Lung (tissue), 12 donors: Measurements from ENCODE around the gene SLC18A2. TPM values are rescaled to one million over a fixed set of nuclear protein-coding genes. Genes with fewer than 3 reads are reported as not detected.

Experiments used
- ATAC-seq: fragments of 200-7000 bp; cut with Tn5 transposase; one replicate; pipeline ENCODE4 v1.9.1; 2020; ENCODE audit warnings: moderate number of reproducible peaks; ENCODE audit not compliant: insufficient read depth, low FRiP score
- DNase-seq, 3 donors: peaks; one replicate each; pipeline ENCODE4 v3.0.0-alpha.2; 2013 to 2017
- H3K27ac ChIP-seq, 2 donors: one replicate each; pipeline ENCODE4 v1.5.1; 2013; ENCODE audit warnings: mild to moderate bottlenecking in 2 of 2, moderate library complexity in 2 of 2, control low read depth in 1 of 2, inconsistent platforms in 1 of 2, low read depth in 1 of 2, low read length in 1 of 2
- H3K27me3 ChIP-seq, 3 donors: one replicate each; pipeline ENCODE4 v1.5.1; 2013; ENCODE audit warnings: low read length in 2 of 3; ENCODE audit not compliant: control insufficient read depth in 3 of 3, insufficient read depth in 3 of 3
- H3K36me3 ChIP-seq, 4 donors: one replicate each; pipeline ENCODE4 v1.5.1; 2013; ENCODE audit warnings: low read length in 4 of 4, mild to moderate bottlenecking in 1 of 4, moderate library complexity in 1 of 4; ENCODE audit not compliant: control insufficient read depth in 4 of 4, insufficient read depth in 4 of 4
- H3K4me1 ChIP-seq, 5 donors: one replicate each; pipeline ENCODE4 v1.5.1; 2013; ENCODE audit warnings: low read length in 5 of 5, mild to moderate bottlenecking in 2 of 5, moderate library complexity in 1 of 5; ENCODE audit not compliant: control insufficient read depth in 5 of 5, insufficient read depth in 5 of 5
- H3K4me3 ChIP-seq: one replicate; pipeline ENCODE4 v1.5.1; 2013; ENCODE audit warnings: mild to moderate bottlenecking, control low read depth, moderate library complexity
- H3K9ac ChIP-seq, 2 donors: one replicate each; pipeline ENCODE4 v1.5.1; 2013; ENCODE audit warnings: low read length in 2 of 2, control low read depth in 1 of 2; ENCODE audit not compliant: insufficient read depth in 1 of 2
- H3K9me3 ChIP-seq, 4 donors: one replicate each; pipeline ENCODE4 v1.5.1; 2013; ENCODE audit warnings: low read length in 3 of 4, mild to moderate bottlenecking in 1 of 4, moderate library complexity in 1 of 4; ENCODE audit not compliant: control insufficient read depth in 4 of 4, insufficient read depth in 3 of 4
- WGBS, 2 donors: extraction: QIAGEN DNeasy Blood & Tissue Kit; methylation state at CpG; one replicate each; pipeline ENCODE4 v1.1.7; 2013; 5-methylcytosine and 5-hydroxymethylcytosine counted together
- polyA plus RNA-seq, 2 donors: library from polyadenylated mRNA; stranded (reverse); fragments of 200-250 nt; gene quantifications; one replicate each; pipeline ENCODE4 v1.2.1, GENCODE V29; 2013
- total RNA-seq, 2 donors: library from RNA; depleted of rRNA in 1 of 2; stranded (reverse); fragments of >200 nt in 1 of 2; gene quantifications; one replicate each; pipeline ENCODE4 v1.2.1, GENCODE V29; 2014 to 2021
- TF ChIP-seq, protein P1 (sequence below): IDR thresholded peaks from 2 replicates; pipeline ENCODE4 v1.5.1; 2012; ENCODE audit warnings: mild to moderate bottlenecking; ENCODE audit errors: control extremely low read depth, extremely low read depth
- donor health status: control.
- donor health status: control.
- donor health status: Bipolar disorder and iron deficiency.
- donor health status: healthy.
- donor health status: DM: yes; HTN: yes; CAD: no.

Gene SLC18A2
- total and polyA plus RNA-seq, 4 donors: 0.21 to 3.7 (median 0.65) TPM

DNA sequence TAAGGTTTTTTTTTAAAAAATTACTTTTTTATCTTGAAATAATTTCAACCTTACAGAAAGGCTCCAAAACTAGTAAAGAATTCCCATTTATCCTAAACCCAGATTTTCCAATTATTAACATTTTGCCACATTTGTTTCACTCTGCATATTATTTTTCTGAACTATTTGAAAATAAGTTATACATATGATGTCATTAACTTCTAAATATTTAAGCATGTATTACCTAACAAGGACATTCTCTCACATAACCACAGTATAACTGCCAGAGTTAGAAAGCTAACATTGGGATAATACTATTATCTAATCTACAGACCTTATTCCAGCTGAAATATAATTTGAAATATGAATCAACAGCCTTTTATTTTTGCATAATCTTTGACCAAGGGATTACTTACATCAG lies 65.8 kb downstream of the SLC18A2 start:
- TF ChIP-seq, protein P1, sequence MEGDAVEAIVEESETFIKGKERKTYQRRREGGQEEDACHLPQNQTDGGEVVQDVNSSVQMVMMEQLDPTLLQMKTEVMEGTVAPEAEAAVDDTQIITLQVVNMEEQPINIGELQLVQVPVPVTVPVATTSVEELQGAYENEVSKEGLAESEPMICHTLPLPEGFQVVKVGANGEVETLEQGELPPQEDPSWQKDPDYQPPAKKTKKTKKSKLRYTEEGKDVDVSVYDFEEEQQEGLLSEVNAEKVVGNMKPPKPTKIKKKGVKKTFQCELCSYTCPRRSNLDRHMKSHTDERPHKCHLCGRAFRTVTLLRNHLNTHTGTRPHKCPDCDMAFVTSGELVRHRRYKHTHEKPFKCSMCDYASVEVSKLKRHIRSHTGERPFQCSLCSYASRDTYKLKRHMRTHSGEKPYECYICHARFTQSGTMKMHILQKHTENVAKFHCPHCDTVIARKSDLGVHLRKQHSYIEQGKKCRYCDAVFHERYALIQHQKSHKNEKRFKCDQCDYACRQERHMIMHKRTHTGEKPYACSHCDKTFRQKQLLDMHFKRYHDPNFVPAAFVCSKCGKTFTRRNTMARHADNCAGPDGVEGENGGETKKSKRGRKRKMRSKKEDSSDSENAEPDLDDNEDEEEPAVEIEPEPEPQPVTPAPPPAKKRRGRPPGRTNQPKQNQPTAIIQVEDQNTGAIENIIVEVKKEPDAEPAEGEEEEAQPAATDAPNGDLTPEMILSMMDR: no peak
- Histone ChIP-seq H3K36me3 (peaks cover 0 to 2% (median under 1%) of the 10 kb centered on the region in 4 donors), H3K4me3 (no peak overlapping the region), H3K4me1 (peaks cover 0 to under 1% (median 0%) of the 10 kb centered on the region in 5 donors), H3K27ac (no peak overlapping the region), H3K27me3 (no peaks in the 10 kb centered on the region), H3K9me3 (no peaks in the 10 kb centered on the region), H3K9ac (no peak overlapping the region)
- ATAC-seq (no peak), DNase-seq (no peak)

DNA sequence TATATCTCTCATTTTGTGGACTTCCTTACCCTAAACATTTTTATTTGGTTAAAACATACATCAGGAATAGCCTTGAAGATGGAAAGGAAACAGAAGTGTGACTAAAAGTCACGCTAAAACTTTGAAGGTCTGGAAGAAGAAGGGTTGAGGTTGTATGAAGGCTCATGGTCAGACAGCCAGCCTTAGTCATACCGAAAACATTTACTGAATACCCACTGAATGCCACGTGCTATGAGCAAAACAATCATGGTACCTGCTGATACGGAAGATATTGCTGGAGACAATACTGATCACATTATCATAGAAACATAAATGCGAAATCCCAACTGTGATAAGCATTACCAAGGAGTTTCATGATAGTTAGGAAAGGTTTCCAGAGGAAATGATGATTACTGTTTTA lies 70.3 kb downstream of the SLC18A2 start:
- Histone ChIP-seq H3K27ac (no peak overlapping the region), H3K4me3 (no peak overlapping the region), H3K27me3 (no peaks in the 10 kb centered on the region), H3K9me3 (no peaks in the 10 kb centered on the region), H3K9ac (no peak overlapping the region), H3K4me1 (peaks cover 0 to 1% (median 0%) of the 10 kb centered on the region in 5 donors), H3K36me3 (peaks cover 0 to 6% (median 3%) of the 10 kb centered on the region in 4 donors)
- no peak for DNase-seq
- ATAC-seq: no peak
- TF ChIP-seq, protein P1: no peak
- WGBS, 2 donors: 95 to 96% methylated on average over 5 of the region's 5 CpGs

DNA sequence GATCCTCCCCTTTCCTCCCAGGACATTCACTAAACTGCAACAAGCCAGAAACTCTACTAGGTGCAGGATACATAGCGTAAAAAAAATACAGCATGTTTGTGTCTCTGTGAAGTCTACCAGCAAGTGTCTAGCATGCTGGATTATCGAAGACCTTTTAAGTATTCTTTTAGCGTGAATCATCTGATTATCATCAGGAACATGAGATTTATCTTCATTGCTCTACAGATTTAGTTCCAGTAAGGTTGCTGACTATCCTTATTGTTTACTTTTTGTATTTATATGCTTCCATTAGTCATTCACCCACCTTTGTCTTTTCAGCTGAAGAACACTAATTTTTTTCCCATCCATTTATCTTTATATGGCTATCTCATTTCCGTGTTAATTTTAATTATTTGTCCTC lies 71.5 kb downstream of the SLC18A2 start:
- DNase-seq (no peak), ATAC-seq (no peak)
- TF ChIP-seq, protein P1: no peak
- WGBS, 2 donors: 97 to 100% methylated on average over 4 of the region's 4 CpGs
- H3K36me3 ChIP-seq: peaks cover 0 to 6% (median 3%) of the 10 kb centered on the region in 4 donors
- no peaks in the 10 kb centered on the region for H3K27me3 ChIP-seq
- no peaks in the 10 kb centered on the region for H3K9me3 ChIP-seq
- no peak overlapping the region for H3K27ac ChIP-seq
- peaks cover 0 to 1% (median 0%) of the 10 kb centered on the region in 5 donors for H3K4me1 ChIP-seq
- H3K4me3 ChIP-seq: no peak overlapping the region
- no peak overlapping the region for H3K9ac ChIP-seq

DNA sequence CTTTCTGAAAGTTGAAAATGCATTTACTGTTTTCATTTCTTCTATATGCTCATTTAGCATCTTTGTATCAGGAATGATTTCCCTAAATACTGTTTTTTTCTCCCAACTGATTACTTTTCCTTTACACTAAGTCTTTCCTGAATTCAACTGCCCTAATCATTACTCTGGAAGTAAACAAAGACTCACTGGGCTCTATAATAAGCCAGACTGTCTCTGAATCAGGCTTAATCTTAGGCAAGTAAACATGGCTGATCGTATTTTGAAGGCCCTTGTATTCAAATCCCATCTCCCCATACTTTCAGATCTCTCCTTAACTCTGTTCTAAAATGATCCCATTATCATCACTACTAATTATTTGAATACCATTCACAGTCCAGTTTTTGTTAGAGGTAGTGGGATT lies 72.7 kb downstream of the SLC18A2 start:
- peaks cover 0 to 6% (median 3%) of the 10 kb centered on the region in 4 donors for H3K36me3 ChIP-seq
- TF ChIP-seq, protein P1: no peak
- H3K4me3 ChIP-seq: no peak overlapping the region
- H3K9me3 ChIP-seq: no peaks in the 10 kb centered on the region
- H3K4me1 ChIP-seq: peaks cover 0 to 1% (median 0%) of the 10 kb centered on the region in 5 donors
- H3K27ac ChIP-seq: no peak overlapping the region
- 98 to 99% methylated on average over 1 of the region's 1 CpG for WGBS, 2 donors
- DNase-seq (no peak), ATAC-seq (no peak)
- no peak overlapping the region for H3K9ac ChIP-seq
- H3K27me3 ChIP-seq: no peaks in the 10 kb centered on the region
